Measurements from ENCODE around the gene STXBP4.

GRCh38 chr17:55160501-55160900, 191.9 kb downstream of the STXBP4 start:
- no peak for TF ChIP-seq POLR2A (IDR thresholded peaks at IDR 0.05; ENCODE audit: borderline replicate concordance, extremely low read depth, insufficient read depth, insufficient read length)
- TF ChIP-seq REST (IDR thresholded peaks at IDR 0.05; ENCODE audit: low read depth): no peak
